NCI-H446 (cell line): ENCODE results near the gene MLN.
"Not testable (repeated sequence)": the region's sequence is repeated elsewhere in the genome, so short reads cannot be mapped to it uniquely, and the experiment has no call there.

Source experiments
- DNase-seq, 2 experiments: peaks; one replicate each; lab custom pipeline; 2025; lab: John Stamatoyannopoulos, UW

The MLN gene

GRCh38 chr6:33834401-33835392 is 30.9 kb upstream of the MLN start:
- no peak for DNase-seq

GRCh38 chr6:33833599-33833998 is 29.8 kb upstream of the MLN start:
- DNase-seq = no peak

DNA sequence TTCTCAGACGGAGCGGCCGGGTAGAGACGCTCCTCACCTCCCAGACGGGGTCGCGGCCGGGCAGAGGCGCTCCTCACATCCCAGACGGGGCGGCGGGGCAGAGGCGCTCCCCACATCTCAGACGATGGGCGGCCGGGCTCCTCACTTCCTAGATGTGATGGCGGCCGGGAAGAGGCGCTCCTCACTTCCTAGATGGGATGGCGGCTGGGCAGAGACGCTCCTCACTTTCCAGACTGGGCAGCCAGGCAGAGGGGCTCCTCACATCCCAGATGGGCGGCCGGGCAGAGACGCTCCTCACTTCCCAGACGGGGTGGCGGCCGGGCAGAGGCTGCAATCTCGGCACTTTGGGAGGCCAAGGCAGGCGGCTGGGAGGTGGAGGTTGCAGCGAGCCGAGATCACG is 29.0 kb upstream of the MLN start:
- DNase-seq = not testable (repeated sequence)

- not testable (repeated sequence) for DNase-seq
Measured at GRCh38 chr6:33831725-33832124, 27.9 kb upstream of the MLN start.

DNA sequence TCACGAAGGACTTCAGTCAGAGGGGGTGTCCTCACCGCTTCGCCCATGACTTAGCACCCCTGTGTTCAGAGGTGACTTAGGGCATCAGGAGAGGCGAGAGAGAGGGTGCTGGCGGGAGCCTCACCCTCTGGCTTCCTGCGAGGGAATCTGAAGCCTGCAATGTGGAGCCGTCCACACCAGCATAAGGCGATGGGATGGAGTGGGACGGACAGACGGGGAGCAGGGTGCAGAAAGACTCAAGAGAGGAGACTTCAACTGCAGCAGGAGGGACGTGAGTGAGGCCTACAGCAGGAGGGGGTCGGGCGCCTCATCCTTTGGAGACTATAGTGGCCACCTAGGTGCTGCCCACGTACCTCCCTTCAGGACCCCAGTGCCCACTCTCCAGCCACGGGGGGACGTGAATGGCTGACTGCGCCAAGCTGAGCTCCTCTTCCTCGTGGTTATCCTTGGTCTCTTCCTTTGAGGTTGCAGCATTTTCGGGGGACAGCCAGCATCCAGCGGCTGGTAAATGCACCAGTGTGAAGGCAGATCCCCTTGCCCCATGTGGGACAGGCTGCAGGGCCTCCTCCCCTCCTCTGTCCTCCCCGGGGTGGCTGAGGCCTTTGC is 26.9 kb upstream of the MLN start:
- DNase-seq = no peak

- no peak for DNase-seq
Measured at GRCh38 chr6:33828764-33829731, 25.2 kb upstream of the MLN start.

DNA sequence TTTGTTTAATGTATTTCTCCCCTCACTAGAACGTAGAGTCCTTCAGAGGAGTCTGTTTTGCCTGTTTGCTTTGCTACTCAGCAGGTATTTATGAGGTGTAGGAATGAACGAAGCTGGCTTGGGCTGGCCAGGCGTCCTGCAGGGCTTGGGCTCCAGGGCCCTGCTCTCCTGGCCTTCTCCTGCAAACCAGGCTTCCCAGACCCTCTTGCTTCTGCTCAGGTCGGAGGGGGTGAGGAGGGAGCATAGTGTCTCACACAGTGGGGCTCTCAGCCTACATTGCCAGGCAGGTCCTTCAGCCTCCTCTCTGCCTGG is 24.6 kb upstream of the MLN start:
- DNase-seq = no peak

- DNase-seq = no peak
Measured at GRCh38 chr6:33827546-33828451, 24.0 kb upstream of the MLN start.

DNA sequence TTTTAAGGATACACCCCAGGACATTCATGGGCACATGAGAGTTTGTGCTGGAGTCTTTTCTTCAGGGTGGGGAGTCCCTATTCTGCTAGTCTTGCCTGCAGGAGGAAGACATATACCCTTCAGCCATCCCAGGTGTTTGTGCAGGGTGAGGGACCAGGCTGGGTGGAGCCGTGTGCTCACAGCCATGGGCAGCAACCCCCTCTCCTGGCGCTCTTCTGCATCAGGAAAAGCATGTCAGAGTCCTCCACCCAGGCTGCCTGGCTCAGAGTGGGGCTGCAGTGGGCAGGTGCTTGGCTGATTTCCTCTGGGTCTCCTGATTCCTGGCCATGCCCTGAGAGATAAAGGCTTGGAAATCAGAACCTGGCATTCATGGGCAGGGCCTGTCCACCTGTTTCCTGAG is 22.7 kb upstream of the MLN start:
- DNase-seq = no peak

GRCh38 chr6:33824461-33825154 is 20.8 kb upstream of the MLN start:
- DNase-seq = no peak

DNA sequence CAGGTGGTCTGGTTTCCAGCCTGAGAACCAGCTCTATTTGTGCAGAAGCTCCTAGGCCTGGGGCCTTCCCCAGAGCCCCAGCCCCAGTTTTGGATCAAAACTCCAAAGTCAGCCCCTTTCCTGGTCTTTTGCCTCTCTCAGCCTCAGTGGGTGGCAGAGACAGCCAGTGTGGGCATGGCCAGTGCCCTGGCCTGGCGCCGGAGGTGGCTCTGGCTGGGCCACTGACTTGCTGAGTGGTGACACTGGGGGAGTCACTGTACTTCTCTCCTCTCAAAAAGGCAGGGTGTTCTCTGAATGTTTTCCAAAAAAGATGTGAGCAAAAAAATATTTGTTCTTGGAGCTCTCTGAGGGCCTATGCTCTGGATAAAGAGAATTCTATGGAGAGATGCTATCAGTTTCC is 20.0 kb upstream of the MLN start:
- DNase-seq = no peak

DNA sequence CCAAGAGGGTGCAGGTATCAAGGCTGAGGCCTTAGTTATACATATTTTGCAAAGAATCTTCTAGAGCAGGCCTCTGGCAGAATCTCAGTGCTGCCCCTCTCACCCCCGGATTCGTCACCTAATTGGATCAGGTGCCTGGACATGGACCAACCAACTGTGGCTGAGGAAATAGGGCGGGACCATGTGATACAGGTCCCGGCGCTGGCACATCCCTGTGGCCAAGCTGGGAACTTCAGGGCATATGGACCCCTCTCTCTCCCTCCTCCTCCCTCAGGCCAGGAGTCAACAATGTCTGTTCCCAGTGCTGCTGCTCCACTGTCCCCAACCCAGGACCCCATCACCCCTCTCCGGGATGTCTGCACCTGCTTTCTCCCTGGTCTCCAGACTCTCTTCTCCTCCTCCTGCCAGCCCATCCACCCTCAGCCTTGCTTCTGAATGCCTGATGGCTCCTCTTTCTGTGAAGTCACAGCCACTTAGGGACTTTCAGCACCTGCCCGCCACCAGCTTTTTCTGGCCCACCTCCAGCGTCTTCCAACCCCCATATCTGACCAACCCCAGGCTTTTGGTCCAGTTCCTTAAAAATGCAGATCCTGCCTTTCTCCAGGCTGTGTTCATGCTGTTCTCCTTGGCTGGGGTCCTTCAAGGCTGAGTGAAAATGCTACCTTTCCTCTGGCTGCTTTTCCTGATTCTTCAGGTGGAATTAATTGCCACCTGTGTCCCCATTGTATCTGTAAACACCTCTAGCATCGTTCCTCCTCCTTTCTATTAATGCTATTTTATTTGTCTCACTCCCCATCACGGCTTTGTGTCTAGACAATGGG is 19.0 kb upstream of the MLN start:
- DNase-seq = peak in 1 of 2 experiments; percentile 19

DNA sequence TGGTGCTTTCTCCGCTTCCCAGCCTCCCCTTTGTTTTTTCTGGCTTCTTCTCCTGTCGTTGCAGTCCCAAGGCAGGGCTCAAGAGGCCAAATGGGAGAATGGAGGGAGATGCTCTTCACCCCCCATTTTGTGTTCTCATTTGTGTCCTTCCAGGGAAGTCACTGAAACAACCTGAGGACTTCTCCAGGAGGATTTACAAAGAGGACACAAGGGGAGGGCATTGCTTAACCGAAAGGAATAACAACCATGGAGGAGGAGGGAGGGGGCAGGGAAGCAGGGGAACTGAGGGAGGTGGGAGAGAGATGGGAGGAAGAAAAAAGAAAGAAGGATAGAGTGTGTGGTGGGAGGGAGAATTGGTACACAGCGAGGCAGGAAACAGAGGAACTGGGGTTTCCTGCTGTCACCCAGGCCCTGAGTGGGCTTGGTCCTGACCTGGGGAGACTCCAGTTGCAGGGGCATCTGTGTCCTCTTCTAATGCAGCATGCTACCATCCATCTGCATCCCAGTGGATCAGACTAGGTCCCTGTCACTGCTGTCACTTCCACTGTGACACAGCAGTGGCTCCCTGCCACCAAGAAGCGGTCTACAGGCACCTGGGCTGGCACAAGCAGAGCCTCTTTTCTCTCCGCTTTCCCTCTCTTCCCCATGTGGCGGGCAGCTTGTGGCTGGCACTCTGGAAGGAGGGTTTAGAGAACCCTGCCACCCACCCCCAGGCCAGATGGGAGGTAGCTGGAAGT is 17.1 kb upstream of the MLN start:
- DNase-seq = no peak

DNA sequence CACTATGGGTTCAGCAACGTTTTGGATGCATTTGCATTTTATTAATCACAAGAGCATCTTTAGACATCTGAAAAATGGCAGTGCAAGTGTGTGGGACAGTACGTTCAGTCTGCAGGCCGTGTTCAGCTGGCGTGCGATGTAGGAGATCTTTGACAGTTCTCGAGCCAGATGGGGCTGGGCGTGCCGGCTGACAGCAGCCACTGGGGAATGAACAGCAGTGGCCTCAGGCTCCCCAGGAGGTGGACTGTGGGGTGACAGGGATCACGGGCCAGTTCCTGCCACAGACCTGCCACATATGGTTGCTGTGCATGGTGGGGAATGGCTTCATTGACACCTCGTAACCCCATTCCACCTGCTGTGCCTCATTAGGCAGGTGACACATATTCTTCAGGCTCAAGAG is 16.4 kb upstream of the MLN start:
- DNase-seq = no peak

- DNase-seq = no peak
Measured at GRCh38 chr6:33819021-33819420, 15.2 kb upstream of the MLN start.

DNA sequence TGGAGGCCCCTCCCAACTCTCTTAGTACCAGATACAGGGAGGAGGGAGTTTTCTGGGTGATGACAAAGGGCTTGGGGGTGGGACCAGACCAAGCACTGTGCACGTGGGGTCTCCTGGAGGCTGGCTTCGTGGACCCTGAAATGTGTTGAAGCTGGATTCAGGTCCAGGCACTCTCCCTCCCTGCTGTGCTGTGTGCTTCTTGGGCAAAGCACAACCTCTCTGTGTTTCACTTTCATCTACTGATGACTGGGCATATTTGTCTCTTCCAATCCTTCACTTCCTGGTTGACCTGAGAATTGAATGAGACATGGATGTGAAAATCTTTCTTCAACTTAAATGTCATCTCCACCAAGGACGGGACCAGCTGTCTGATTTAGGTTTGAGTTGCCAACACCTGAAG is 14.5 kb upstream of the MLN start:
- DNase-seq = no peak

GRCh38 chr6:33817489-33817888 is 13.7 kb upstream of the MLN start:
- DNase-seq = no peak

GRCh38 chr6:33816911-33817310 is 13.1 kb upstream of the MLN start:
- no peak for DNase-seq

- peak in 1 of 2 experiments; percentile 41 for DNase-seq
Measured at GRCh38 chr6:33815854-33816253, 12.1 kb upstream of the MLN start.
